ENCODE results near the gene PPP5C.
"Not testable (repeated sequence)": the region's sequence is repeated elsewhere in the genome, so short reads cannot be mapped to it uniquely, and the experiment has no call there.

Gene PPP5C

GRCh38 chr19:46429999-46430398 is 83.1 kb downstream of the PPP5C start:
- no peak for DNase-seq (ENCODE audit: low read depth in 2 of 2)

DNA sequence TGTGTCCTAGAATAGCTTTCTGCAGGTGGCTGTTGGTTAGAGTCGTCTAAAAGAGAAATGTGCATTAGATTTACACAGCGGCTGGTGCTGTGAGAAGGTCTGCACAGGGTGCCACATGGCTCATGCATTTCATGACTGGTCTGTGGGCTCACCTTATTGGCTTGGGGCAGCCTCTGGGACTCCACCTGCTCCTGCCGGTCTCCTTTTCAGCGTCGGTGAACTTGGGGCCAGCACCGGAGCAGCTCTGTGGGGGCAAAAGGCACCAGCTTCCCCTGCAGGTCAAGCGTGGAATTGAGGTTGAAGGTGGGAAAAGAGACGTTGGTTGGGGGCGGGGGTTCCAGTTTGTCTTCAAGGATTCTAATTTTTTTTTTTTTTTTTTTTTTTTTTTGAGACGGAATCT is 84.9 kb downstream of the PPP5C start:
- no peak for DNase-seq (ENCODE audit: low read depth in 2 of 2)

GRCh38 chr19:46433470-46433869 is 86.6 kb downstream of the PPP5C start:
- DNase-seq (ENCODE audit: low read depth in 2 of 2) = not testable (repeated sequence)

DNA sequence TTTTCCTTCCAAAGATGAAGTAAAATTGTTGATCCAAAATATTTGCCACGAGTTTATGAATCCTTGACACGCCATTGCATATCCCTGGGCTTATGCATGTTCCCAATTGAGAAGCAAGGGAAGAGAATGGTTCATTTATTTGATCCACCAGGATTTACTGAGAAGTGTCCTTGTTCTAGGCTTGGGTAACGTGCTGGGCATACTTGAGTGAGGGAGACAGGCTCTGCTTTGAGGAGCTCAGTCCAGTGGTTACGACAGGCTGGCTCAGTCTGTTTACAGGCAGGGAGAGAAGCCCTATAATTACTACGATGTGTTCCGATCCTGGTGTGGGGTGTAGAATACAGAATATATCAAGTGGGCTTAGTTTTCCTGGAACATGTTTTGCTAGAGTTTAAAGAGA is 88.1 kb downstream of the PPP5C start:
- no peak for DNase-seq (ENCODE audit: low read depth in 2 of 2)

- not testable (repeated sequence) for DNase-seq (ENCODE audit: low read depth in 2 of 2)
Observed at GRCh38 chr19:46435689-46436088, 88.8 kb downstream of the PPP5C start.
